Fibroblast of lung (primary cell): Measurements from ENCODE around the gene KIF13A.

Experiments
- EZH2 ChIP-seq: IDR thresholded peaks from 2 replicates; pipeline ENCODE4 v1.5.1; 2012; ENCODE audit warnings: low read length, control low read depth, mild to moderate bottlenecking; ENCODE audit errors: missing control alignments
- TF ChIP-seq, protein P1 (sequence below), 2 donors: IDR thresholded peaks in 1 of 2; conservative IDR thresholded peaks in 1 of 2; 1 replicate in 1 of 2; 2 replicates in 1 of 2; pipeline ENCODE4 v1.5.1; 2011 to 2012; ENCODE audit warnings: low read length in 2 of 2, control low read depth in 1 of 2, inconsistent platforms in 1 of 2, low read depth in 1 of 2, mild to moderate bottlenecking in 1 of 2

DNA sequence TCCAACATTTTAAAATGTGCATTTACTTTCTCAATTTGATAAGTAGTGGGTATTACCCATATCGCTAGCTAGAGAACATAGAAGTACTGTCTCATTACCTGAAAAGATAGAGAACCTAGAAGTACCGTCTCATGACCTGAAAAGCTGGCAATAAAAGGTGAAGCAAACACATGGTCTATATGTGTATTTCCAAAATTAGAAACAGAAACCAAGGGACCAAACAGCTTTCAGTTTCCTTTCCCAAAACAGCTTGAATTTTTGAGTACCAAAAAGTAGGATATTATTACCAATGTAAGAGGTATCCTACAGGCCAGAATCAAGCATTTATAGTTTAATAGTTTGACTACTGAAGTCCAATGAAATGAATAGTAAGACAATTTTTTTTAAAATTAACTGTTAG lies 77.2 kb downstream of the KIF13A start:
- TF ChIP-seq, protein P1, sequence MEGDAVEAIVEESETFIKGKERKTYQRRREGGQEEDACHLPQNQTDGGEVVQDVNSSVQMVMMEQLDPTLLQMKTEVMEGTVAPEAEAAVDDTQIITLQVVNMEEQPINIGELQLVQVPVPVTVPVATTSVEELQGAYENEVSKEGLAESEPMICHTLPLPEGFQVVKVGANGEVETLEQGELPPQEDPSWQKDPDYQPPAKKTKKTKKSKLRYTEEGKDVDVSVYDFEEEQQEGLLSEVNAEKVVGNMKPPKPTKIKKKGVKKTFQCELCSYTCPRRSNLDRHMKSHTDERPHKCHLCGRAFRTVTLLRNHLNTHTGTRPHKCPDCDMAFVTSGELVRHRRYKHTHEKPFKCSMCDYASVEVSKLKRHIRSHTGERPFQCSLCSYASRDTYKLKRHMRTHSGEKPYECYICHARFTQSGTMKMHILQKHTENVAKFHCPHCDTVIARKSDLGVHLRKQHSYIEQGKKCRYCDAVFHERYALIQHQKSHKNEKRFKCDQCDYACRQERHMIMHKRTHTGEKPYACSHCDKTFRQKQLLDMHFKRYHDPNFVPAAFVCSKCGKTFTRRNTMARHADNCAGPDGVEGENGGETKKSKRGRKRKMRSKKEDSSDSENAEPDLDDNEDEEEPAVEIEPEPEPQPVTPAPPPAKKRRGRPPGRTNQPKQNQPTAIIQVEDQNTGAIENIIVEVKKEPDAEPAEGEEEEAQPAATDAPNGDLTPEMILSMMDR (conservative IDR thresholded peaks at IDR 0.05 in 1 of 2, IDR thresholded peaks at IDR 0.05 in 1 of 2; ENCODE audit: low read depth in 1 of 2, low read length in 2 of 2), result no peak
- no peak for TF ChIP-seq EZH2
